GM08714 (cell line): ENCODE measurements around the gene C11orf21.

Experiments
- H3K4me3 ChIP-seq: fragments of 200-500 bp; sonication (Bioruptor generic); 2 replicates; pipeline ENCODE4 v1.5.1; 2014; ENCODE audit warnings: mild to moderate bottlenecking, low read length, inconsistent platforms
- ZNF274 ChIP-seq: IDR thresholded peaks from 2 replicates; pipeline ENCODE4 v1.6.1; 2012; ENCODE audit warnings: mild to moderate bottlenecking, low read depth, low read length

C11orf21 gene

GRCh38 chr11:2329551-2329950, 27.8 kb upstream of the C11orf21 start:
- no peak for TF ChIP-seq ZNF274
- no peak overlapping the region for H3K4me3 ChIP-seq

DNA sequence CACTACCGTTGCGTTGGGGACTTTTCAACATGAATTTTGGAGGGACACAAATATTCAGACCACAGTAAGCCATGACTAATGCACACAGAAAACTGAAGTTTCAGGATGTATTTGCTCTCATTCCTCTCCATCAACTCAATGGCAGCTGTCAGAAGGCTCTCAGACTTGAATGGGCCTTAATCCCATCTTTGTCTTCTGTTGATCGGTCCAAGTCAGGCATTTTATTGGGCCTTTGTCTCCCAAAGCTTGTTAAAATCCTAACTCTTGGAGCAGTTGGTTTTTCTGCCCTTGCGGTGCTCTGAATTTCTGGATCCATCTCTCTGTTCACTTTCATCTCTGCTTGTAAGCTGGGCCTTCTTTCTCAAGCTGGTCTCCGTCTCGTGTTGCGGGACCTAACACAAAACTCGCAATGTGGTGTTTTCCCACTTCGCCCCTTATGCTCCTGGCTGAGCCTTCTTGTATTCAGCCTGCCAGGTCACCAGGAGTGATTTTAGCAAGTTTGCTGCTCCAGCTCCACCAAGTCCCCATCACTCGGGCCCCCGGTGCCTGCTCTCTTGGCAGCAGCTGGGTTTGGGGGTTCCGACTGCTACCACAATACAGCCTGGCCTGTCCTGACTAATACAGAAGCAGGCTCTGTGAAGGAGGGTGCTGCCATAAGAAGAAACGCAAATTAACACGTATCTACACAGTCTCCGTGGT, 27.1 kb upstream of the C11orf21 start:
- H3K4me3 ChIP-seq: no peak overlapping the region
- TF ChIP-seq ZNF274: no peak

- no peak for TF ChIP-seq ZNF274
- no peak overlapping the region for H3K4me3 ChIP-seq
These were observed 26.3 kb upstream of the C11orf21 start for GRCh38 chr11:2328021-2328420.

- no peak for TF ChIP-seq ZNF274
- no peak overlapping the region for H3K4me3 ChIP-seq
These were observed 25.3 kb upstream of the C11orf21 start for GRCh38 chr11:2327032-2327431.

GRCh38 chr11:2325719-2326118, 24.0 kb upstream of the C11orf21 start:
- no peak overlapping the region for H3K4me3 ChIP-seq
- no peak for TF ChIP-seq ZNF274

DNA sequence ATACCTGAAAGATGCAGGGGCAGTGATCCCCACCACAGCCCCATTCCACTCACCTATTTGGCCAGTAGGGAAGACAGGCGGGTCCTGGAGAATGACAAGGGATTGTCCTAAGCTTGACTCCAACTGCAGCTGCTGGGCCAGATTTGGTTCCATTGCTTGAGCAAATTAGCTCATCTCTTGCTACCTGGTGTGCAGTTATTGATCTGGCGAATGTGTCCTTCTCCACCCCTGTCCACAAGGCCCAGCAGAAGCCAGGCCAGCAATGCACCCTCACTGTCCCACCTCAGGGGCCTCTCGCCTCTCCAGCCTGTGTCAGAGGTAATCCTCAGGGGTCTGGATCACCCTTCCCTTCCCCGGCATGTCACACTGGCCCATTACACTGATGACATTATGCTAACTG, 23.4 kb upstream of the C11orf21 start:
- H3K4me3 ChIP-seq: no peak overlapping the region
- no peak for TF ChIP-seq ZNF274

GRCh38 chr11:2321311-2321683, 19.6 kb upstream of the C11orf21 start:
- no peak for TF ChIP-seq ZNF274
- H3K4me3 ChIP-seq: no peak overlapping the region

DNA sequence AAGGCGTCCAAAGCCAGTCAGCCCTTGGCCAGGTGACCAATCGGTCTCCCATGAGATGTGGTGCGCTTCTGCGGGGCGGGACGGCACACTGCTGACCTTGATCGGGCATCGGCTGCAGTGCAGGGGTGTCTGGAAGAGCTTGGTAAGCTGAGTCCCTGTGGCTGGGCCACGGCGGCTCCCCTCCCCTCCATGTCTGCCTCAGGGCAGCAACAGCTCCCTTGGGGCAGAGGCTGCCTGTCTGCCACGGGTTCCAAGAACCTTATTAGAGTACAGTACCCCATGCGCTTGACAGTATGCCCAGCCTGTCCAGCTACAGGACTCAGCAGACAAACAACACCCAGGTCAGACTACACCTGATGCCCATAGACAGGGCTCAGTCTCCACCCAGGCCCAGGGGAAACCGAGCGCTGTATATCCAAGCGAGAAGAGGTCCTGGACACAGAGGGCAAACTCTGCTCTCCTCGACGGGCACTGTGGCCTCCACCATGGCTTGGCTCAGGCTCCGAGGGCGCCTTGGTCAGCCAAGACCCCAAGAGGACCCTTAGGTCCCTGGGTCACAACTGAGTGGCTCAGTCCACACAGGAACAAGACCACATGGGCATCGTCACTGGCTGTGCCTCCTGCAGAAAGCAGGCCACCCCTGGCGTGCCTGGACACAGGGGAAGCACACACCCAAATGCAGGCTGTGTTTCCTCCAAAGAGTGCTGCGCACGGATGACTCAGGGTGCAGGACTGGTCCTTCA, 19.0 kb upstream of the C11orf21 start:
- TF ChIP-seq ZNF274: no peak
- H3K4me3 ChIP-seq: no peak overlapping the region

DNA sequence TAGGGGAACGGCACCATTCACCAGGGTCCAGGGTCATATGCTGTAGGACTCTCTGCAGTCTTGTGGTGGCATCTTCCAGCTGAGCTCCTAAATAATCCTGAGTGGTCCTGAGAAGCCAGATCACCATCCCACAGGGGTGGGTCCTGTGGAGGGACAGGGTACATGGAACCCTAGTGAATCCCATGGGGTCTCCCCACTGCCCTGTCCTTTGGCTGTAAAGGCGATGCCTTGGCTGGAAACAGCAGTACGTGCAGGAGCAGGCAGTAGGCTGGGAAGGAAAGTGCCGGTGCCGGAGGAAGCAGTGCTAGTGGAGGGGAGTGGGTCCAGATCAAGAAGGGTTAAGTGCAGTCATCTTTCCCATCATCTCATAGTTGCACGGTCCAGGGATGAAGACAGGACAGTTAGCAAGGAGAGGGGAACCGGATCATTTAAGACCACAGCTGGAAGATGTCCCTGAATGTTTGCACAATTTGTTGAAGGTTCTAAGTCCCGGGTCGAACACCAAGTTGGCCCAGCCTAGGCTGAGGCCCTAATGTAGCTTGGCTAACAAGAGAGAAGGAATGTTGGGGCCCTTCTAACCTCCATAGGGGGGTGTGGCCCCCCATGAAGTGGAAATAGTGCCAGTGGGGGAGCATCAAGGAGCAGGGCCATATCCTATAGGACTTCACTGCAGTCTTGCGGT, 18.2 kb upstream of the C11orf21 start:
- H3K4me3 ChIP-seq: no peak overlapping the region
- TF ChIP-seq ZNF274: no peak

- H3K4me3 ChIP-seq: no peak overlapping the region
- TF ChIP-seq ZNF274: no peak
These were observed 17.0 kb upstream of the C11orf21 start for GRCh38 chr11:2318707-2319106.

DNA sequence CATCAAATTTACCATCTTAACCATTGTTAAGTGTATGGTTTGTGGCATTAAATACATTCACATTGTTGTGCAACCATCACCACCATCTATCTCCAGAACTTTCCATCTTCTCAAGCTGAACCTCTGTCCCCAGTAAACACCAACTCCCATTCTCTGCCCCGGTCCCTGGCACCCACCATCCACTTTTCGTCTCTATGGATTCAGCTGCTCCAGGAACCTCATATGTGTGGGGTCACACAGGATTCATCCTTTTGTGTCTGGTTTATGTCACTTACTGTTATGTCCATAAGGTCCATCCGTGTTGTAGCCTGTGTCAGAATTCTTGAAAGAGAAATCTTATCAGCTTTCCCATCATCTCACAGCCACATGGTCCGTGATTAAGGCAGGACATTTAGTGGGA, 16.4 kb upstream of the C11orf21 start:
- TF ChIP-seq ZNF274: no peak
- H3K4me3 ChIP-seq: no peak overlapping the region

GRCh38 chr11:2317354-2318050, 15.8 kb upstream of the C11orf21 start:
- TF ChIP-seq ZNF274: no peak
- no peak overlapping the region for H3K4me3 ChIP-seq

GRCh38 chr11:2316963-2317244, 15.2 kb upstream of the C11orf21 start:
- no peak for TF ChIP-seq ZNF274
- H3K4me3 ChIP-seq: no peak overlapping the region

GRCh38 chr11:2316169-2316962, 14.6 kb upstream of the C11orf21 start:
- H3K4me3 ChIP-seq: no peak overlapping the region
- no peak for TF ChIP-seq ZNF274
